Omental fat pad (tissue), 4 donors: ENCODE measurements around the gene TMEM218. TPM values are rescaled to one million over a fixed set of nuclear protein-coding genes. Genes with fewer than 3 reads are reported as not detected.

Experiments used
- ATAC-seq: fragments of 150-250 bp; one replicate; pipeline ENCODE4 v1.9.1; 2016; ENCODE audit warnings: mild to moderate bottlenecking, moderate library complexity; ENCODE audit not compliant: low FRiP score
- DNase-seq: peaks from one replicate; pipeline ENCODE4 v3.0.0-alpha.2; 2019; ENCODE audit warnings: low spot score
- CTCF ChIP-seq, 3 donors: fragments of 450-650 bp; IDR thresholded peaks; one replicate each; pipeline ENCODE4 v1.5.1; 2016 to 2017; ENCODE audit warnings: antibody characterized with exemption in 3 of 3, mild to moderate bottlenecking in 3 of 3, moderate library complexity in 2 of 3
- total RNA-seq, 4 donors: library from RNA; depleted of rRNA; stranded (reverse); fragments of >200 nt; gene quantifications; one replicate each; pipeline ENCODE4 v1.1.0, GENCODE V29; 2016

Gene TMEM218
- total RNA-seq, 4 donors from 2014 or later, result 17.0 to 24.4 (median 21.9) TPM

GRCh38 chr11:125073616-125074483 lies 37.6 kb downstream of the TMEM218 start:
- no peak for TF ChIP-seq CTCF (IDR thresholded peaks at IDR 0.05)
- ATAC-seq, result no peak
- no peak for DNase-seq

- TF ChIP-seq CTCF (IDR thresholded peaks at IDR 0.05), result no peak
- no peak for ATAC-seq
- no peak for DNase-seq
Observed at GRCh38 chr11:125072961-125073590, 38.4 kb downstream of the TMEM218 start.

- DNase-seq (no peak), ATAC-seq (no peak)
- TF ChIP-seq CTCF (IDR thresholded peaks at IDR 0.05), result no peak
Observed at GRCh38 chr11:125072218-125072960, 39.0 kb downstream of the TMEM218 start.

- no peak for ATAC-seq
- DNase-seq, result no peak
- TF ChIP-seq CTCF (IDR thresholded peaks at IDR 0.05), result no peak
Observed at GRCh38 chr11:125071846-125072217, 39.6 kb downstream of the TMEM218 start.

GRCh38 chr11:125071435-125071834 lies 40.0 kb downstream of the TMEM218 start:
- no peak for ATAC-seq
- no peak for DNase-seq
- no peak for TF ChIP-seq CTCF (IDR thresholded peaks at IDR 0.05)

GRCh38 chr11:125070699-125071254 lies 40.6 kb downstream of the TMEM218 start:
- no peak for TF ChIP-seq CTCF (IDR thresholded peaks at IDR 0.05)
- peak; percentile 50 for DNase-seq
- peak; percentile 96 for ATAC-seq
